HEK293T (cell line): Measurements from ENCODE around the gene KLK10.

Experiments
- ARNT ChIP-seq: fragments of 450-650 bp; IDR thresholded peaks from 2 replicates; pipeline ENCODE4 v1.6.1; 2017; ENCODE audit warnings: mild to moderate bottlenecking
- BHLHE40 ChIP-seq: fragments of 450-650 bp; IDR thresholded peaks from 2 replicates; pipeline ENCODE4 v1.6.1; 2016; ENCODE audit warnings: mild to moderate bottlenecking, moderate library complexity, borderline replicate concordance
- CTBP1 ChIP-seq: fragments of 450-650 bp; IDR thresholded peaks from 2 replicates; pipeline ENCODE4 v1.6.1; 2016; ENCODE audit warnings: borderline replicate concordance
- ELF4 ChIP-seq: fragments of 450-650 bp; IDR thresholded peaks from 2 replicates; pipeline ENCODE4 v1.6.1; 2017; ENCODE audit warnings: antibody characterized with exemption
- FOXA1 ChIP-seq: fragments of 450-650 bp; IDR thresholded peaks from 2 replicates; pipeline ENCODE4 v1.6.1; 2016; ENCODE audit warnings: mild to moderate bottlenecking
- FOXK2 ChIP-seq: fragments of 450-650 bp; IDR thresholded peaks from 2 replicates; pipeline ENCODE4 v1.6.1; 2016; ENCODE audit warnings: mild to moderate bottlenecking
- FOXM1 ChIP-seq: fragments of 450-650 bp; IDR thresholded peaks from 2 replicates; pipeline ENCODE4 v1.6.1; 2017; ENCODE audit warnings: mild to moderate bottlenecking, borderline replicate concordance
- LEF1 ChIP-seq: fragments of 450-650 bp; IDR thresholded peaks from 2 replicates; pipeline ENCODE4 v1.6.1; 2017; ENCODE audit warnings: mild to moderate bottlenecking, borderline replicate concordance
- PKNOX1 ChIP-seq: fragments of 450-650 bp; IDR thresholded peaks from 2 replicates; pipeline ENCODE4 v1.6.1; 2016
- SP1 ChIP-seq: fragments of 450-650 bp; IDR thresholded peaks from 2 replicates; pipeline ENCODE4 v1.6.1; 2017
- SUZ12 ChIP-seq: fragments of 450-650 bp; IDR thresholded peaks from 2 replicates; pipeline ENCODE4 v1.6.1; 2016; ENCODE audit warnings: mild to moderate bottlenecking
- TARDBP ChIP-seq: fragments of 450-650 bp; IDR thresholded peaks from 2 replicates; pipeline ENCODE4 v1.6.1; 2016
- ZNF384 ChIP-seq: fragments of 450-650 bp; IDR thresholded peaks from 2 replicates; pipeline ENCODE4 v1.6.1; 2016

- TF ChIP-seq ELF4 (no peak), TARDBP (no peak), FOXM1 (no peak), ARNT (no peak), SUZ12 (no peak), BHLHE40 (no peak), LEF1 (no peak), FOXA1 (no peak), PKNOX1 (no peak), SP1 (no peak), FOXK2 (no peak), ZNF384 (no peak), CTBP1 (no peak)
Observed at GRCh38 chr19:50963381-50963780, 56.1 kb downstream of the KLK10 start.
